H1 (cell line): ENCODE results near the gene LRCH3. TPM values are rescaled to one million over a fixed set of nuclear protein-coding genes. Genes with fewer than 3 reads are reported as not detected.

ENCODE experiments used
- CTCF ChIA-PET: fragments of 300-600 bp; sonication (Branson Sonifier 250); formaldehyde crosslinking; loops from one replicate; lab custom pipeline; 2021; ENCODE audit not compliant: partially characterized antibody; lab: Charles Lee
- POLR2A ChIA-PET: fragments of 300-600 bp; sonication (Branson Sonifier 250); formaldehyde crosslinking; loops from one replicate; lab custom pipeline; 2021; ENCODE audit warnings: inconsistent platforms; ENCODE audit not compliant: partially characterized antibody; lab: Charles Lee
- DNase-seq, 2 experiments: peaks; one replicate each; pipeline versions ENCODE4 v3.0.0 to v3.0.0-alpha.2; 2010 to 2022; ENCODE audit warnings: low spot score in 2 of 2, low read depth in 1 of 2, mixed read lengths in 1 of 2
- FAIRE-seq: peaks from 2 replicates; lab custom pipeline; 2011; peaks lifted over from hg19 to GRCh38; lab: Jason Lieb, UNC
- H2AFZ ChIP-seq: 2 replicates; pipeline ENCODE4 v1.8.1; 2012; ENCODE audit warnings: low read length, inconsistent platforms
- H2AK5ac ChIP-seq: 2 replicates; pipeline ENCODE4 v1.6.1; 2013; ENCODE audit warnings: low read depth, low read length
- H2BK120ac ChIP-seq: replicated peaks from 2 replicates; pipeline ENCODE3; 2013; ENCODE audit warnings: low read depth, low read length, inconsistent platforms
- H2BK12ac ChIP-seq: 2 replicates; pipeline ENCODE4 v1.6.1; 2013; ENCODE audit warnings: low read depth, low read length
- H2BK15ac ChIP-seq: 2 replicates; pipeline ENCODE4 v1.6.1; 2013; ENCODE audit warnings: low read length
- H2BK20ac ChIP-seq: 2 replicates; pipeline ENCODE4 v1.6.1; 2013; ENCODE audit warnings: low read length
- H2BK5ac ChIP-seq: 2 replicates; pipeline ENCODE4 v1.6.1; 2013; ENCODE audit warnings: low read depth, low read length
- H3K14ac ChIP-seq: 2 replicates; pipeline ENCODE4 v1.6.1; 2013; ENCODE audit warnings: inconsistent platforms; ENCODE audit not compliant: insufficient read length
- H3K18ac ChIP-seq: 2 replicates; pipeline ENCODE4 v1.6.1; 2013; ENCODE audit warnings: low read length; ENCODE audit errors: extremely low read depth
- H3K23ac ChIP-seq: 2 replicates; pipeline ENCODE4 v1.6.1; 2013; ENCODE audit warnings: inconsistent platforms; ENCODE audit not compliant: insufficient read length
- H3K23me2 ChIP-seq: 2 replicates; pipeline ENCODE4 v1.6.1; 2013; ENCODE audit warnings: low read depth, low read length
- H3K27ac ChIP-seq: 2 replicates; pipeline ENCODE4 v1.6.1; 2011; ENCODE audit warnings: low read depth, low read length, inconsistent platforms
- H3K27me3 ChIP-seq, 4 experiments: replicated peaks in 1 of 4; 1 replicate in 1 of 4; 2 replicates in 3 of 4; pipeline versions ENCODE4 v1.6.1 to v1.8.1; 2011 to 2013; ENCODE audit warnings: low read length in 3 of 4, mild to moderate bottlenecking in 3 of 4, inconsistent platforms in 2 of 4, mixed read lengths in 2 of 4, moderate library complexity in 1 of 4; ENCODE audit not compliant: control insufficient read depth in 3 of 4, insufficient read depth in 3 of 4; ENCODE audit errors: extremely low read depth in 1 of 4
- H3K36me3 ChIP-seq, 4 experiments: 2 replicates each; pipeline versions ENCODE4 v1.6.1 to v1.8.1; 2011 to 2013; ENCODE audit warnings: mild to moderate bottlenecking in 4 of 4, low read length in 3 of 4, moderate library complexity in 2 of 4, control low read depth in 1 of 4, inconsistent platforms in 1 of 4; ENCODE audit not compliant: insufficient read depth in 4 of 4, control insufficient read depth in 2 of 4
- H3K4ac ChIP-seq: replicated peaks from 2 replicates; pipeline ENCODE3; 2013; ENCODE audit warnings: low read length, low read depth, mixed read lengths, inconsistent platforms; ENCODE audit not compliant: insufficient read length
- H3K4me1 ChIP-seq, 4 experiments: replicated peaks in 1 of 4; 1 replicate in 1 of 4; 2 replicates in 3 of 4; pipeline versions ENCODE4 v1.6.1 to v1.8.1; 2011 to 2013; ENCODE audit warnings: low read length in 3 of 4, inconsistent platforms in 2 of 4, mixed read lengths in 1 of 4; ENCODE audit not compliant: insufficient read depth in 4 of 4, control insufficient read depth in 3 of 4
- H3K4me2 ChIP-seq, 2 experiments: 2 replicates each; pipeline versions ENCODE4 v1.6.1 to v1.8.1; 2011 to 2013; ENCODE audit warnings: low read depth in 2 of 2, low read length in 2 of 2, control low read depth in 1 of 2, inconsistent platforms in 1 of 2, mild to moderate bottlenecking in 1 of 2; ENCODE audit not compliant: insufficient read depth in 1 of 2
- H3K4me3 ChIP-seq, 4 experiments: fragments of 200-600, 300-600 bp in 1 of 4; sonication (generic), shearing (Covaris generic), sonication (Bioruptor Twin) in 1 of 4; 2 replicates each; pipeline versions ENCODE4 v1.5.1 to v1.8.1; 2011 to 2016; ENCODE audit warnings: low read length in 4 of 4, low read depth in 3 of 4, control low read depth in 2 of 4, inconsistent platforms in 2 of 4, mild to moderate bottlenecking in 2 of 4, mixed read lengths in 1 of 4, moderate library complexity in 1 of 4; ENCODE audit not compliant: insufficient read depth in 2 of 4; ENCODE audit errors: extremely low read depth in 1 of 4
- H3K56ac ChIP-seq: replicated peaks from 2 replicates; pipeline ENCODE3; 2013; ENCODE audit warnings: low read depth, mild to moderate bottlenecking, mixed read lengths, low read length, inconsistent platforms; ENCODE audit not compliant: insufficient read length
- H3K79me1 ChIP-seq: 2 replicates; pipeline ENCODE4 v1.6.1; 2013; ENCODE audit warnings: low read depth, low read length, control low read depth
- H3K79me2 ChIP-seq, 2 experiments: 2 replicates each; pipeline versions ENCODE4 v1.6.1 to v1.8.1; 2012 to 2013; ENCODE audit warnings: low read length in 2 of 2, mild to moderate bottlenecking in 2 of 2, inconsistent platforms in 1 of 2; ENCODE audit not compliant: insufficient read depth in 2 of 2, control insufficient read depth in 1 of 2
- H3K9ac ChIP-seq, 4 experiments: replicated peaks in 1 of 4; 1 replicate in 1 of 4; 2 replicates in 3 of 4; pipeline versions ENCODE4 v1.6.1 to v1.8.1; 2011 to 2013; ENCODE audit warnings: low read depth in 3 of 4, low read length in 3 of 4, control low read depth in 2 of 4, mild to moderate bottlenecking in 2 of 4, moderate library complexity in 2 of 4, inconsistent platforms in 1 of 4; ENCODE audit errors: extremely low read depth in 1 of 4
- H3K9me3 ChIP-seq, 2 experiments: 2 replicates each; pipeline versions ENCODE4 v1.6.1 to v1.8.1; 2012 to 2013; ENCODE audit warnings: mild to moderate bottlenecking in 2 of 2, moderate library complexity in 2 of 2, control low read depth in 1 of 2, inconsistent platforms in 1 of 2, low read depth in 1 of 2, low read length in 1 of 2, mixed read lengths in 1 of 2; ENCODE audit not compliant: insufficient read depth in 2 of 2
- H4K20me1 ChIP-seq, 2 experiments: replicated peaks in 1 of 2; 2 replicates each; pipeline versions ENCODE3 to v1.8.1; 2011 to 2013; ENCODE audit warnings: inconsistent platforms in 2 of 2, low read length in 2 of 2, mild to moderate bottlenecking in 1 of 2; ENCODE audit not compliant: insufficient read depth in 2 of 2, control insufficient read depth in 1 of 2
- H4K5ac ChIP-seq: 2 replicates; pipeline ENCODE4 v1.6.1; 2013; ENCODE audit warnings: low read length, low read depth, mixed read lengths, inconsistent platforms; ENCODE audit not compliant: insufficient read length
- H4K8ac ChIP-seq: 2 replicates; pipeline ENCODE4 v1.8.0; 2013; ENCODE audit warnings: mild to moderate bottlenecking, moderate library complexity, low read length, inconsistent platforms; ENCODE audit not compliant: insufficient read depth; ENCODE audit errors: extremely low read depth
- H4K91ac ChIP-seq: replicated peaks from 2 replicates; pipeline ENCODE3; 2013; ENCODE audit warnings: low read length, mixed read lengths, inconsistent platforms; ENCODE audit not compliant: insufficient read length
- WGBS, 2 experiments: shearing (Covaris generic) in 1 of 2; methylation state at CpG; one replicate each; pipeline versions ENCODE4 v1.1.6 to v1.1.7; 2013 to 2015; ENCODE audit warnings: low lambda C conversion rate in 2 of 2, mixed read lengths in 2 of 2, inconsistent platforms in 1 of 2, low coverage in 1 of 2, missing lambda C conversion rate in 1 of 2; ENCODE audit not compliant: insufficient replicate concordance in 2 of 2, insufficient coverage in 1 of 2, insufficient read length in 1 of 2; ENCODE audit errors: extremely low coverage in 1 of 2, missing lambda C conversion rate in 1 of 2; 5-methylcytosine and 5-hydroxymethylcytosine counted together
- polyA plus RNA-seq, 7 experiments: library from polyadenylated mRNA; depleted of rRNA in 3 of 7; stranded (reverse) in 5 of 7; unstranded in 2 of 7; fragments of >200 nt in 5 of 7; fragments of 200-250 nt in 2 of 7; gene quantifications; 1 replicate in 5 of 7; 2 replicates in 1 of 7; 4 replicates in 1 of 7; pipeline versions ENCODE4 v1.2.1 to v1.2.3, GENCODE V29; 2011 to 2013; ENCODE audit warnings: missing spikeins in 2 of 7, mixed read lengths in 2 of 7
- total RNA-seq: library from RNA; stranded (reverse); fragmentation: NEBNext Ultra II Directional; extraction: Animal tissue kit (Norgen Biotek cat#: 25700); gene quantifications from 2 replicates; pipeline ENCODE4 v1.2.1, GENCODE V29; 2021

Gene LRCH3
- total and polyA plus RNA-seq, 2 of the 8 experiments (the other 6 are each of a cell fraction or from before 2014, with no cell fraction given), result 58.4 to 66.0 TPM

- Histone ChIP-seq H3K4me1 (no peaks in the 10 kb centered on the region), H3K18ac (no peak overlapping the region), H3K36me3 (no peaks in the 10 kb centered on the region), H2BK20ac (no peak overlapping the region), H3K4ac (no peak overlapping the region), H2BK15ac (no peak overlapping the region), H2BK5ac (no peak overlapping the region), H4K91ac (no peak overlapping the region), H3K27me3 (no peaks in the 10 kb centered on the region), H3K14ac (no peak overlapping the region), H3K9ac (no peak overlapping the region), H2BK120ac (no peak overlapping the region), H3K27ac (no peak overlapping the region), H2AFZ (no peak overlapping the region), H3K79me2 (peaks cover 9 to 72% of the 10 kb centered on the region in 2 experiments), H3K23me2 (no peaks in the 10 kb centered on the region), H4K20me1 (peaks cover 0 to 4% of the 10 kb centered on the region in 2 experiments), H3K79me1 (no peaks in the 10 kb centered on the region), H4K5ac (no peak overlapping the region), H4K8ac (no peak overlapping the region), H3K56ac (no peak overlapping the region), H3K4me2 (no peak overlapping the region), H3K9me3 (no peaks in the 10 kb centered on the region), H3K23ac (no peak overlapping the region), H2BK12ac (no peak overlapping the region), H3K4me3 (no peak overlapping the region), H2AK5ac (no peak overlapping the region)
- no peak for DNase-seq
- POLR2A ChIA-PET, result no interaction called here
- CTCF ChIA-PET, result interaction anchor here (0.6 to 2.1 kb wide), 2 partner anchors 8 to 162 kb away, joined by 4 to 7 read pairs; no protein-coding TSS in a partner anchor
- FAIRE-seq, result no peak
- WGBS, 2 experiments, result 92% methylated on average over 1 of the region's 1 CpG; no CpG with 5 or more reads in 1 of the 2 experiments
Observed at GRCh38 chr3:197794115-197794514, 3.1 kb downstream of the LRCH3 start.
